Mesendoderm (in vitro differentiated cells): Measurements from ENCODE around the gene OGFR.
"Not testable (repeated sequence)": the region's sequence is repeated elsewhere in the genome, so short reads cannot be mapped to it uniquely, and the experiment has no call there.

Source experiments
- DNase-seq: peaks from one replicate; pipeline ENCODE4 v3.0.0; 2013
- H2AK5ac ChIP-seq: 2 replicates; pipeline ENCODE4 v1.6.1; 2013; ENCODE audit warnings: low read length, inconsistent platforms
- H2BK120ac ChIP-seq: 2 replicates; pipeline ENCODE4 v1.6.1; 2013; ENCODE audit warnings: low read depth, mild to moderate bottlenecking, low read length, moderate library complexity, mixed read lengths
- H2BK15ac ChIP-seq: replicated peaks from 2 replicates; pipeline ENCODE4 v1.6.1; 2013; ENCODE audit warnings: low read depth, mild to moderate bottlenecking, moderate library complexity
- H2BK5ac ChIP-seq: 2 replicates; pipeline ENCODE4 v1.6.1; 2013; ENCODE audit warnings: low read length, inconsistent platforms
- H3K18ac ChIP-seq: 2 replicates; pipeline ENCODE4 v1.6.1; 2013; ENCODE audit warnings: mild to moderate bottlenecking, low read length, mixed read lengths
- H3K23ac ChIP-seq: one replicate; pipeline ENCODE4 v1.6.1; 2013; ENCODE audit warnings: low read length
- H3K27ac ChIP-seq: 2 replicates; pipeline ENCODE4 v1.5.1; 2013; ENCODE audit warnings: low read depth, mild to moderate bottlenecking, inconsistent platforms, low read length, moderate library complexity
- H3K27me3 ChIP-seq: 2 replicates; pipeline ENCODE4 v1.6.1; 2013; ENCODE audit warnings: low read length, control low read depth, mild to moderate bottlenecking, inconsistent platforms; ENCODE audit not compliant: insufficient read depth, poor library complexity
- H3K36me3 ChIP-seq: 2 replicates; pipeline ENCODE4 v1.6.1; 2013; ENCODE audit warnings: low read length, inconsistent platforms; ENCODE audit not compliant: control insufficient read depth, insufficient read depth
- H3K4ac ChIP-seq: one replicate; pipeline ENCODE4 v1.6.1; 2013; ENCODE audit warnings: low read depth, mild to moderate bottlenecking, low read length, moderate library complexity
- H3K4me1 ChIP-seq: 2 replicates; pipeline ENCODE4 v1.6.1; 2013; ENCODE audit warnings: low read depth, low read length, inconsistent platforms; ENCODE audit not compliant: control insufficient read depth
- H3K4me2 ChIP-seq: 2 replicates; pipeline ENCODE4 v1.6.1; 2013; ENCODE audit warnings: low read length
- H3K4me3 ChIP-seq: 2 replicates; pipeline ENCODE4 v1.5.1; 2013; ENCODE audit warnings: mild to moderate bottlenecking, low read length
- H3K56ac ChIP-seq: one replicate; pipeline ENCODE4 v1.6.1; 2013; ENCODE audit warnings: low read length
- H3K79me1 ChIP-seq: 2 replicates; pipeline ENCODE4 v1.6.1; 2013; ENCODE audit warnings: low read length, inconsistent platforms
- H3K79me2 ChIP-seq: 2 replicates; pipeline ENCODE4 v1.6.1; 2013; ENCODE audit warnings: mild to moderate bottlenecking, low read length; ENCODE audit not compliant: control insufficient read depth, insufficient read depth
- H3K9ac ChIP-seq: 2 replicates; pipeline ENCODE4 v1.6.1; 2013; ENCODE audit warnings: low read length, inconsistent platforms
- H4K5ac ChIP-seq: one replicate; pipeline ENCODE4 v1.6.1; 2013; ENCODE audit warnings: low read length
- H4K8ac ChIP-seq: one replicate; pipeline ENCODE4 v1.6.1; 2013; ENCODE audit warnings: low read depth, mild to moderate bottlenecking, control low read depth, low read length, moderate library complexity
- WGBS: extraction: QIAGEN DNeasy Blood & Tissue Kit; methylation state at CpG from one replicate; pipeline ENCODE4 v1.1.7; 2013; ENCODE audit warnings: low lambda C conversion rate, missing lambda C conversion rate; ENCODE audit not compliant: insufficient coverage; ENCODE audit errors: extremely low coverage; 5-methylcytosine and 5-hydroxymethylcytosine counted together

The OGFR gene

GRCh38 chr20:62848917-62849316 is 44.3 kb downstream of the OGFR start:
- H3K4ac ChIP-seq, DNase-seq, H3K27me3 ChIP-seq, H3K36me3 ChIP-seq, H3K4me1 ChIP-seq, H3K9ac ChIP-seq, H3K23ac ChIP-seq, H3K4me3 ChIP-seq, H4K8ac ChIP-seq, H3K18ac ChIP-seq, H3K56ac ChIP-seq, H3K4me2 ChIP-seq, H2BK120ac ChIP-seq, H2BK5ac ChIP-seq, H3K79me2 ChIP-seq, H4K5ac ChIP-seq, H3K27ac ChIP-seq, H3K79me1 ChIP-seq, H2BK15ac ChIP-seq, H2AK5ac ChIP-seq: not testable (repeated sequence)
- WGBS, result no CpG with 5 or more reads among the region's 7 CpGs

GRCh38 chr20:62849431-62849830 is 44.8 kb downstream of the OGFR start:
- DNase-seq, result no peak
- H3K56ac ChIP-seq, result no peak overlapping the region
- no peak overlapping the region for H3K4ac ChIP-seq
- no peak overlapping the region for H2AK5ac ChIP-seq
- H3K79me2 ChIP-seq, result no peaks in the 10 kb centered on the region
- H2BK120ac ChIP-seq, result no peak overlapping the region
- no peak overlapping the region for H4K5ac ChIP-seq
- no peaks in the 10 kb centered on the region for H3K36me3 ChIP-seq
- no peak overlapping the region for H2BK5ac ChIP-seq
- H3K4me3 ChIP-seq, result no peak overlapping the region
- H3K4me2 ChIP-seq, result no peak overlapping the region
- no peak overlapping the region for H3K9ac ChIP-seq
- no peak overlapping the region for H4K8ac ChIP-seq
- no peak overlapping the region for H2BK15ac ChIP-seq
- no peak overlapping the region for H3K27ac ChIP-seq
- no peaks in the 10 kb centered on the region for H3K27me3 ChIP-seq
- H3K18ac ChIP-seq, result no peak overlapping the region
- no peaks in the 10 kb centered on the region for H3K79me1 ChIP-seq
- no peak overlapping the region for H3K23ac ChIP-seq
- H3K4me1 ChIP-seq, result no peaks in the 10 kb centered on the region

- Histone ChIP-seq H4K8ac (no peak overlapping the region), H3K36me3 (no peaks in the 10 kb centered on the region)
- WGBS, result no CpG with 5 or more reads among the region's 22 CpGs
Observed at GRCh38 chr20:62850333-62850974, 45.8 kb downstream of the OGFR start.

GRCh38 chr20:62852196-62852595 is 47.6 kb downstream of the OGFR start:
- WGBS, result no CpG with 5 or more reads among the region's 8 CpGs

More at GRCh38 chr20:62850333-62850974, 45.8 kb downstream of the OGFR start:
- no peak overlapping the region for H3K23ac ChIP-seq
- H2BK120ac ChIP-seq, result no peak overlapping the region
- H3K4me3 ChIP-seq, result no peak overlapping the region
- DNase-seq, result no peak
- no peak overlapping the region for H4K5ac ChIP-seq
- H3K79me2 ChIP-seq, result no peaks in the 10 kb centered on the region
- no peaks in the 10 kb centered on the region for H3K79me1 ChIP-seq
- no peak overlapping the region for H2AK5ac ChIP-seq
- H3K27me3 ChIP-seq, result no peaks in the 10 kb centered on the region
- H3K4me2 ChIP-seq, result no peak overlapping the region
- H2BK5ac ChIP-seq, result no peak overlapping the region
- H3K4me1 ChIP-seq, result no peaks in the 10 kb centered on the region
- H3K56ac ChIP-seq, result no peak overlapping the region
- H2BK15ac ChIP-seq, result no peak overlapping the region
- H3K27ac ChIP-seq, result no peak overlapping the region
- H3K4ac ChIP-seq, result no peak overlapping the region
- H3K9ac ChIP-seq, result no peak overlapping the region
- no peak overlapping the region for H3K18ac ChIP-seq

GRCh38 chr20:62852841-62853240 is 48.2 kb downstream of the OGFR start:
- Histone ChIP-seq H3K18ac (no peak overlapping the region), H3K4ac (no peak overlapping the region), H3K79me2 (no peaks in the 10 kb centered on the region), H3K79me1 (no peaks in the 10 kb centered on the region), H2BK5ac (no peak overlapping the region), H2BK15ac (no peak overlapping the region), H4K5ac (no peak overlapping the region), H3K4me2 (no peak overlapping the region), H3K4me1 (no peaks in the 10 kb centered on the region), H3K23ac (no peak overlapping the region), H3K56ac (no peak overlapping the region), H2BK120ac (no peak overlapping the region), H3K27me3 (no peaks in the 10 kb centered on the region), H3K36me3 (peaks cover 3% of the 10 kb centered on the region), H4K8ac (no peak overlapping the region), H3K9ac (no peak overlapping the region), H3K4me3 (no peak overlapping the region), H3K27ac (no peak overlapping the region), H2AK5ac (no peak overlapping the region)
- no peak for DNase-seq
- WGBS, result no CpG with 5 or more reads among the region's 12 CpGs

More at GRCh38 chr20:62852196-62852595, 47.6 kb downstream of the OGFR start:
- Histone ChIP-seq H3K36me3 (peaks cover 3% of the 10 kb centered on the region), H3K79me2 (no peaks in the 10 kb centered on the region), H2BK5ac (no peak overlapping the region), H3K27me3 (no peaks in the 10 kb centered on the region), H3K23ac (no peak overlapping the region), H3K4ac (no peak overlapping the region), H4K8ac (no peak overlapping the region), H2BK120ac (no peak overlapping the region), H3K56ac (no peak overlapping the region), H3K4me3 (no peak overlapping the region), H2AK5ac (no peak overlapping the region), H3K79me1 (no peaks in the 10 kb centered on the region), H4K5ac (no peak overlapping the region), H3K18ac (no peak overlapping the region), H3K27ac (no peak overlapping the region), H3K9ac (no peak overlapping the region), H2BK15ac (no peak overlapping the region), H3K4me2 (no peak overlapping the region), H3K4me1 (no peaks in the 10 kb centered on the region)
- no peak for DNase-seq

- H3K79me1 ChIP-seq, H4K8ac ChIP-seq, H3K27ac ChIP-seq, H2AK5ac ChIP-seq, H2BK120ac ChIP-seq, H3K4ac ChIP-seq, H3K4me3 ChIP-seq, H3K56ac ChIP-seq, H3K36me3 ChIP-seq, H4K5ac ChIP-seq, H3K4me1 ChIP-seq, H3K23ac ChIP-seq, H3K18ac ChIP-seq, H2BK5ac ChIP-seq, H3K9ac ChIP-seq, H2BK15ac ChIP-seq, DNase-seq, H3K4me2 ChIP-seq, H3K79me2 ChIP-seq, H3K27me3 ChIP-seq: not testable (repeated sequence)
- no CpG with 5 or more reads among the region's 6 CpGs for WGBS
Observed at GRCh38 chr20:62853304-62853703, 48.7 kb downstream of the OGFR start.
